Effector memory CD8-positive, alpha-beta T cell (primary cell): ENCODE data around the gene NDRG2.

Experiments
- ATAC-seq: fragments of 150-1000 bp; cut with Tn5 transposase; replicated peaks from 2 replicates; pipeline ENCODE4 v1.10.0; 2021; ENCODE audit warnings: mild to moderate bottlenecking, moderate library complexity
- DNase-seq, 3 experiments: peaks; one replicate each; pipeline ENCODE4 v3.0.0; 2021
- H3K27ac Mint-ChIP-seq, 2 donors: one replicate each; pipeline ENCODE4 v1.8.0; 2022; ENCODE audit warnings: mild to moderate bottlenecking in 2 of 2, mixed read lengths in 2 of 2, moderate library complexity in 2 of 2
- H3K27me3 Mint-ChIP-seq, 2 donors: one replicate each; pipeline ENCODE4 v1.8.0; 2022; ENCODE audit warnings: mixed read lengths in 2 of 2
- H3K36me3 Mint-ChIP-seq: one replicate; pipeline ENCODE4 v1.8.0; 2022; ENCODE audit warnings: mild to moderate bottlenecking, moderate library complexity, mixed read lengths; ENCODE audit not compliant: insufficient read depth
- H3K4me1 Mint-ChIP-seq, 2 donors: one replicate each; pipeline ENCODE4 v1.8.0; 2022; ENCODE audit warnings: low read depth in 2 of 2, mixed read lengths in 2 of 2
- H3K4me3 Mint-ChIP-seq, 2 donors: one replicate each; pipeline ENCODE4 v1.8.0; 2022; ENCODE audit warnings: mild to moderate bottlenecking in 2 of 2, mixed read lengths in 2 of 2, moderate library complexity in 2 of 2
- H3K9me3 Mint-ChIP-seq, 2 donors: one replicate each; pipeline ENCODE4 v1.8.0; 2022; ENCODE audit warnings: mixed read lengths in 2 of 2
- total RNA-seq, 9 experiments: gene quantifications; one replicate each; lab custom pipeline; 2026; lab: John Stamatoyannopoulos, UW

Gene NDRG2
- total RNA-seq = 1.8 to 11.0 (median 6.0) reads per million in 9 experiments

- DNase-seq = peak; percentile 53 to 63 (median 54)
- H3K4me1 Mint-ChIP-seq = peaks cover 10 to 15% of the 10 kb centered on the region in 2 donors
- ATAC-seq = peak; percentile 90
- peak within 1 kb of the TSS; percentile 64 to 72 for H3K27ac Mint-ChIP-seq
- no peaks in the 10 kb centered on the region for H3K9me3 Mint-ChIP-seq
- no peaks in the 10 kb centered on the region for H3K27me3 Mint-ChIP-seq
- H3K4me3 Mint-ChIP-seq = peak within 1 kb of the TSS; percentile 88 to 90
- peaks cover 6% of the 10 kb centered on the region for H3K36me3 Mint-ChIP-seq
These were observed at the start of gene NDRG2 for GRCh38 chr14:21024585-21025370. TSS of gene NDRG2 (minus strand) at chr14:21025061. CDS start at chr14:21023315, 1,746 bp downstream.

GRCh38 chr14:21073921-21074320, 49.1 kb upstream of the NDRG2 start:
- Mint-ChIP-seq H3K4me3 (no peak overlapping the region), H3K9me3 (no peaks in the 10 kb centered on the region), H3K27me3 (peaks cover 50 to 71% of the 10 kb centered on the region in 2 donors), H3K4me1 (peaks cover 22 to 29% of the 10 kb centered on the region in 2 donors), H3K36me3 (peaks cover 7% of the 10 kb centered on the region), H3K27ac (no peak overlapping the region)
- ATAC-seq = no peak
- no peak for DNase-seq

- Mint-ChIP-seq H3K9me3 (no peaks in the 10 kb centered on the region), H3K4me3 (peak overlapping the region; percentile 85), H3K27ac (no peak overlapping the region), H3K4me1 (peaks cover 28 to 34% of the 10 kb centered on the region in 2 donors), H3K36me3 (peaks cover 11% of the 10 kb centered on the region), H3K27me3 (peaks cover 58 to 71% of the 10 kb centered on the region in 2 donors)
- ATAC-seq (no peak), DNase-seq (no peak)
These were observed 48.0 kb upstream of the NDRG2 start for GRCh38 chr14:21072781-21073339.

GRCh38 chr14:21072031-21072473, 47.2 kb upstream of the NDRG2 start:
- Mint-ChIP-seq H3K36me3 (peaks cover 11% of the 10 kb centered on the region), H3K4me1 (peaks cover 28 to 34% of the 10 kb centered on the region in 2 donors), H3K4me3 (peak overlapping the region; percentile 85), H3K27ac (peak overlapping the region in 1 of 2 donors; percentile 86), H3K27me3 (peaks cover 66 to 76% of the 10 kb centered on the region in 2 donors), H3K9me3 (no peaks in the 10 kb centered on the region)
- DNase-seq (no peak), ATAC-seq (no peak)

- Mint-ChIP-seq H3K4me3 (peak overlapping the region; percentile 85), H3K36me3 (peaks cover 11% of the 10 kb centered on the region), H3K4me1 (peaks cover 28 to 34% of the 10 kb centered on the region in 2 donors), H3K27me3 (peaks cover 72 to 81% of the 10 kb centered on the region in 2 donors), H3K9me3 (no peaks in the 10 kb centered on the region), H3K27ac (peak overlapping the region; percentile 86 to 90)
- ATAC-seq = peak; percentile 38
- DNase-seq = peak in 2 of 3 experiments; percentile 18 to 20
These were observed 46.6 kb upstream of the NDRG2 start for GRCh38 chr14:21071225-21072030.

- Mint-ChIP-seq H3K4me3 (peak overlapping the region; percentile 85), H3K27ac (peak overlapping the region; percentile 86 to 90), H3K27me3 (peaks cover 74 to 84% of the 10 kb centered on the region in 2 donors), H3K36me3 (peaks cover 11% of the 10 kb centered on the region), H3K4me1 (peaks cover 28 to 34% of the 10 kb centered on the region in 2 donors), H3K9me3 (no peaks in the 10 kb centered on the region)
- ATAC-seq = peak; percentile 35
- peak in 2 of 3 experiments; percentile 18 for DNase-seq
These were observed 45.9 kb upstream of the NDRG2 start for GRCh38 chr14:21070610-21071224.

- H3K4me1 Mint-ChIP-seq = peaks cover 28 to 34% of the 10 kb centered on the region in 2 donors
- peak within 1 kb of the TSS; percentile 85 to 86 for H3K4me3 Mint-ChIP-seq
- no peaks in the 10 kb centered on the region for H3K9me3 Mint-ChIP-seq
- peaks cover 80 to 89% of the 10 kb centered on the region in 2 donors for H3K27me3 Mint-ChIP-seq
- H3K27ac Mint-ChIP-seq = peak within 1 kb of the TSS; percentile 92 to 93
- DNase-seq = peak in 1 of 3 experiments; percentile 24
- H3K36me3 Mint-ChIP-seq = peaks cover 11% of the 10 kb centered on the region
- ATAC-seq = peak; percentile 10
These were observed 45.3 kb upstream of the NDRG2 start, which contains the start of gene ARHGEF40 for GRCh38 chr14:21070083-21070609. TSS of gene ARHGEF40 (plus strand) at chr14:21070304. CDS start at chr14:21070397, 93 bp downstream.

GRCh38 chr14:21069388-21070082, 44.7 kb upstream of the NDRG2 start:
- Mint-ChIP-seq H3K27ac (peak overlapping the region; percentile 92 to 93), H3K4me1 (peaks cover 28 to 34% of the 10 kb centered on the region in 2 donors), H3K27me3 (peaks cover 83 to 94% of the 10 kb centered on the region in 2 donors), H3K36me3 (peaks cover 11% of the 10 kb centered on the region), H3K4me3 (peak overlapping the region; percentile 85 to 86), H3K9me3 (no peaks in the 10 kb centered on the region)
- peak; percentile 36 for ATAC-seq
- DNase-seq = peak; percentile 18 to 29 (median 28)

GRCh38 chr14:21068521-21069387, 43.9 kb upstream of the NDRG2 start:
- DNase-seq (peak; percentile 56 to 62 (median 58)), ATAC-seq (peak; percentile 64)
- Mint-ChIP-seq H3K27me3 (peaks cover 89 to 90% of the 10 kb centered on the region in 2 donors), H3K36me3 (peaks cover 11% of the 10 kb centered on the region), H3K4me1 (peaks cover 28 to 34% of the 10 kb centered on the region in 2 donors), H3K27ac (peak overlapping the region; percentile 92 to 93), H3K9me3 (no peaks in the 10 kb centered on the region), H3K4me3 (peak overlapping the region; percentile 85 to 86)

GRCh38 chr14:21066882-21067502, 42.1 kb upstream of the NDRG2 start:
- Mint-ChIP-seq H3K9me3 (no peaks in the 10 kb centered on the region), H3K27ac (no peak overlapping the region), H3K36me3 (peaks cover 8% of the 10 kb centered on the region), H3K27me3 (peaks cover 89 to 90% of the 10 kb centered on the region in 2 donors), H3K4me3 (no peak overlapping the region), H3K4me1 (peaks cover 28 to 31% of the 10 kb centered on the region in 2 donors)
- DNase-seq = no peak
- no peak for ATAC-seq

GRCh38 chr14:21063479-21063878, 38.6 kb upstream of the NDRG2 start:
- H3K9me3 Mint-ChIP-seq = no peaks in the 10 kb centered on the region
- no peak for ATAC-seq
- H3K27me3 Mint-ChIP-seq = peaks cover 78 to 85% of the 10 kb centered on the region in 2 donors

More at GRCh38 chr14:21063479-21063878, 38.6 kb upstream of the NDRG2 start:
- Mint-ChIP-seq H3K4me3 (no peak overlapping the region), H3K36me3 (peaks cover 2% of the 10 kb centered on the region), H3K4me1 (peaks cover 1% of the 10 kb centered on the region in 2 donors), H3K27ac (no peak overlapping the region)
- DNase-seq = no peak
